ENCODE results near the gene HNRNPH3. TPM values are rescaled to one million over a fixed set of nuclear protein-coding genes. Genes with fewer than 3 reads are reported as not detected.
"Not testable (repeated sequence)": the region's sequence is repeated elsewhere in the genome, so short reads cannot be mapped to it uniquely, and the experiment has no call there.

The HNRNPH3 gene
- total RNA-seq, 2 experiments from 2014 or later = 99.6 to 117 TPM

- DNase-seq = no peak
- ChIA-PET POLR2A (no interaction called here), CTCF (interaction anchor here (1.3 kb wide), 1 partner anchor 8 kb away, joined by 3 read pairs; no protein-coding TSS in a partner anchor)
- H3K36me3 Mint-ChIP-seq (ENCODE audit: low read depth) = no peaks in the 10 kb centered on the region
- H3K4me1 Mint-ChIP-seq = peaks cover 8% of the 10 kb centered on the region
- H3K27ac Mint-ChIP-seq = no peak overlapping the region
- H3K27me3 Mint-ChIP-seq = no peaks in the 10 kb centered on the region
- no peak overlapping the region for H3K4me3 Mint-ChIP-seq
- peaks cover under 1% of the 10 kb centered on the region for H3K9me3 Mint-ChIP-seq
Measured at GRCh38 chr10:68310531-68310930, 21.3 kb upstream of the HNRNPH3 start.

- H3K27me3 Mint-ChIP-seq; H3K4me3 Mint-ChIP-seq; POLR2A ChIA-PET; H3K27ac Mint-ChIP-seq; H3K36me3 Mint-ChIP-seq (ENCODE audit: low read depth); DNase-seq: not testable (repeated sequence)
- CTCF ChIA-PET = interaction anchor here (0.6 to 1.5 kb wide), 4 partner anchors 8 to 197 kb away, joined by 3 read pairs; no protein-coding TSS in a partner anchor
- Mint-ChIP-seq H3K4me1 (peaks cover 11% of the 10 kb centered on the region), H3K9me3 (peaks cover 17% of the 10 kb centered on the region)
Measured at GRCh38 chr10:68314930-68315329, 16.9 kb upstream of the HNRNPH3 start.

- Mint-ChIP-seq H3K9me3 (peaks cover 17% of the 10 kb centered on the region), H3K4me1 (peaks cover 11% of the 10 kb centered on the region), H3K4me3 (no peak overlapping the region), H3K36me3 (ENCODE audit: low read depth) (peaks cover 10% of the 10 kb centered on the region), H3K27ac (no peak overlapping the region), H3K27me3 (no peaks in the 10 kb centered on the region)
- ChIA-PET POLR2A (no interaction called here), CTCF (interaction anchor here (0.5 to 1.2 kb wide), 2 partner anchors 7 to 527 kb away, joined by 3 read pairs; no protein-coding TSS in a partner anchor)
- no peak for DNase-seq
Measured at GRCh38 chr10:68315582-68315981, 16.3 kb upstream of the HNRNPH3 start.

GRCh38 chr10:68318331-68319059 lies 13.4 kb upstream of the HNRNPH3 start:
- no peak overlapping the region for H3K4me3 Mint-ChIP-seq
- H3K9me3 Mint-ChIP-seq = peaks cover 19% of the 10 kb centered on the region
- H3K27ac Mint-ChIP-seq = no peak overlapping the region
- POLR2A ChIA-PET = no interaction called here
- H3K36me3 Mint-ChIP-seq (ENCODE audit: low read depth) = peaks cover 10% of the 10 kb centered on the region
- H3K27me3 Mint-ChIP-seq = no peaks in the 10 kb centered on the region
- CTCF ChIA-PET = no interaction called here
- peaks cover 9% of the 10 kb centered on the region for H3K4me1 Mint-ChIP-seq
- no peak for DNase-seq

- H3K27me3 Mint-ChIP-seq; H3K9me3 Mint-ChIP-seq; H3K36me3 Mint-ChIP-seq (ENCODE audit: low read depth); H3K4me3 Mint-ChIP-seq; POLR2A ChIA-PET; DNase-seq; H3K27ac Mint-ChIP-seq: not testable (repeated sequence)
- CTCF ChIA-PET = interaction anchor here (1.1 kb wide), 1 partner anchor 71 kb away, joined by 3 read pairs; no protein-coding TSS in a partner anchor
- H3K4me1 Mint-ChIP-seq = peaks cover 12% of the 10 kb centered on the region
Measured at GRCh38 chr10:68324396-68324795, 7.5 kb upstream of the HNRNPH3 start.

GRCh38 chr10:68327889-68328786 lies 3.7 kb upstream of the HNRNPH3 start:
- POLR2A ChIA-PET = no interaction called here
- Mint-ChIP-seq H3K4me3 (peak overlapping the region; percentile 25), H3K36me3 (ENCODE audit: low read depth) (peaks cover 14% of the 10 kb centered on the region), H3K9me3 (no peaks in the 10 kb centered on the region), H3K27ac (peak overlapping the region; percentile 60), H3K4me1 (peaks cover 28% of the 10 kb centered on the region), H3K27me3 (no peaks in the 10 kb centered on the region)
- CTCF ChIA-PET = interaction anchor here (0.7 to 1.3 kb wide), 2 partner anchors 20 to 374 kb away, joined by 4 to 5 read pairs; no protein-coding TSS in a partner anchor
- DNase-seq = no peak

- Mint-ChIP-seq H3K27ac (no peak overlapping the region), H3K9me3 (no peaks in the 10 kb centered on the region), H3K36me3 (ENCODE audit: low read depth) (peaks cover 24% of the 10 kb centered on the region), H3K27me3 (no peaks in the 10 kb centered on the region), H3K4me1 (peaks cover 31% of the 10 kb centered on the region), H3K4me3 (no peak overlapping the region)
- POLR2A ChIA-PET = no interaction called here
- no peak for DNase-seq
- CTCF ChIA-PET = no interaction called here
Measured at GRCh38 chr10:68329506-68329861, 2.4 kb upstream of the HNRNPH3 start.

GRCh38 chr10:68330852-68331454 lies 911 bp upstream of the HNRNPH3 start:
- CTCF ChIA-PET = interaction anchor here (0.9 to 1.6 kb wide), 2 partner anchors 17 to 378 kb away, joined by 3 to 7 read pairs; no protein-coding TSS in a partner anchor
- Mint-ChIP-seq H3K9me3 (no peaks in the 10 kb centered on the region), H3K4me3 (peak overlapping the region; percentile 100), H3K27ac (peak overlapping the region; percentile 100), H3K4me1 (peaks cover 45% of the 10 kb centered on the region), H3K27me3 (no peaks in the 10 kb centered on the region), H3K36me3 (ENCODE audit: low read depth) (peaks cover 29% of the 10 kb centered on the region)
- DNase-seq = peak; percentile 12
- POLR2A ChIA-PET = no interaction called here

- POLR2A ChIA-PET = interaction anchor here (0.6 to 1.0 kb wide), 3 partner anchors 13 to 74 kb away, joined by 3 to 11 read pairs (median 4); partner anchors contain the start of gene RUFY2
- H3K36me3 Mint-ChIP-seq (ENCODE audit: low read depth) = peaks cover 40% of the 10 kb centered on the region
- no peaks in the 10 kb centered on the region for H3K27me3 Mint-ChIP-seq
- no peaks in the 10 kb centered on the region for H3K9me3 Mint-ChIP-seq
- DNase-seq = peak; percentile 67
- H3K4me3 Mint-ChIP-seq = peak within 1 kb of the TSS; percentile 100
- CTCF ChIA-PET = interaction anchor here (1.0 to 1.6 kb wide), 5 partner anchors 10 to 477 kb away, joined by 3 to 7 read pairs (median 3); partner anchors contain the start of gene RUFY2
- peaks cover 58% of the 10 kb centered on the region for H3K4me1 Mint-ChIP-seq
- H3K27ac Mint-ChIP-seq = peak within 1 kb of the TSS; percentile 100
Measured at GRCh38 chr10:68332259-68333057, 594 bp downstream of the HNRNPH3 start, which contains the start of gene PBLD. Gene PBLD (minus strand): TSS chr10:68332928. CDS start chr10:68306844, 26,084 bp downstream.

- H3K9me3 Mint-ChIP-seq = no peaks in the 10 kb centered on the region
- peaks cover 45% of the 10 kb centered on the region for H3K36me3 Mint-ChIP-seq (ENCODE audit: low read depth)
- peak overlapping the region; percentile 100 for H3K27ac Mint-ChIP-seq
- POLR2A ChIA-PET = interaction anchor here (0.8 kb wide), 1 partner anchor 13 kb away, joined by 11 read pairs; no protein-coding TSS in a partner anchor
- CTCF ChIA-PET = interaction anchor here (1.0 to 1.8 kb wide), 7 partner anchors 10 to 478 kb away, joined by 3 to 4 read pairs (median 3); partner anchors contain the start of gene RUFY2
- no peak for DNase-seq
- H3K4me1 Mint-ChIP-seq = peaks cover 60% of the 10 kb centered on the region
- no peaks in the 10 kb centered on the region for H3K27me3 Mint-ChIP-seq
- H3K4me3 Mint-ChIP-seq = peak overlapping the region; percentile 100
Measured at GRCh38 chr10:68333058-68333395, 1.2 kb downstream of the HNRNPH3 start.

- Mint-ChIP-seq H3K36me3 (ENCODE audit: low read depth) (peaks cover 49% of the 10 kb centered on the region), H3K27me3 (no peaks in the 10 kb centered on the region), H3K27ac (peak overlapping the region; percentile 100), H3K4me1 (peaks cover 57% of the 10 kb centered on the region), H3K9me3 (no peaks in the 10 kb centered on the region), H3K4me3 (peak overlapping the region; percentile 100)
- ChIA-PET CTCF (interaction anchor here (1.0 to 1.8 kb wide), 6 partner anchors 11 to 478 kb away, joined by 3 to 4 read pairs (median 3); partner anchors contain the start of gene RUFY2), POLR2A (no interaction called here)
- no peak for DNase-seq
Measured at GRCh38 chr10:68333440-68334431, 1.9 kb downstream of the HNRNPH3 start.
